EH (cell line): Measurements from ENCODE around the gene TNPO2.
A peak's percentile ranks its signal among the peaks of the same experiment; 100 is the strongest.
"Not testable (repeated sequence)": the region's sequence is repeated elsewhere in the genome, so short reads cannot be mapped to it uniquely, and the experiment has no call there.

Experiments
- DNase-seq: peaks from one replicate; pipeline ENCODE4 v3.0.0-alpha.2; 2015; ENCODE audit warnings: low read depth

The TNPO2 gene

GRCh38 chr19:12705169-12705568, 18.6 kb downstream of the TNPO2 start:
- DNase-seq = no peak

GRCh38 chr19:12703046-12703445, 20.7 kb downstream of the TNPO2 start:
- DNase-seq = peak; percentile 52

- DNase-seq = no peak
These were observed 22.0 kb downstream of the TNPO2 start for GRCh38 chr19:12701596-12702282.

GRCh38 chr19:12698138-12698537, 25.6 kb downstream of the TNPO2 start:
- DNase-seq = no peak

DNA sequence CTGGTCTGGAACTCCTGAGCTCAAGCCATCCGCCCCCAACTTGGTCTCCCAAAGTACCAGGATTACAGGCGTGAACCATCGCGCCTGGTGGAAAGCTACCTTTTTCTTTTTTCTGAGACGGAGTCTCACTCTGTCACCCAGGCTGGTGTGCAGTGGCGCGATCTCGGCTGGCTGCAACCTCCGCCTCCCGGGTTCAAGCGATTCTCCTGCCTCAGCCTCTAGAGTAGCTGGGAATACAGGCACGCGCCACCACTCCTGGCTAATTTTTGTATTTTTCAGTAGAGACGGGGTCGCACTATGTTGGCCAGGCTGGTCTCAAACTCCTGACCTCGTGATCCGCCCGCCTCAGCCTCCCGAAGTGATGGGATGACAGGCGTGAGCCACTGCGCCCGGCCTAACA, 26.3 kb downstream of the TNPO2 start:
- not testable (repeated sequence) for DNase-seq

GRCh38 chr19:12696366-12697335, 27.1 kb downstream of the TNPO2 start, which contains the start of gene FBXW9:
Gene FBXW9, minus strand, starts transcription at chr19:12696631. Its CDS starts 50 bp downstream, at chr19:12696581.
- peak; percentile 94 for DNase-seq

DNA sequence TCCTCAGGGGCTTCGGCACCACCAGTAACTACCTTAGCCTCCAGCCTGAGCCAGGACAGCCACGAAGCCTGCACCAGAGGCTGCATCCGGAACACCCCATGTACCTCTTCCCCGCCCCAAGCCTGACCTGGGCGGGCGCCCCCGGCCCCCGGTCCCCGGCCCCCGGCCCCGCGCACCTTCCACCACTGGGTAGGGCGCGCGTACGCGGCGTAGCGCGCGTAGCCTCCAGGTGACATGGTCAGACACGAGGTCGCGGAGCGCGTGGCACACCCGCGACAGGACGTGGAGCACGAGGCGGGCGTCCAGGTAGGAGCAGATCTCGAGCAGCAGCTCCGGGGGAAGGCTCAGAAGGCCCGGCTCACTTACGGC, 27.8 kb downstream of the TNPO2 start:
- DNase-seq = no peak

- DNase-seq = no peak
These were observed 28.2 kb downstream of the TNPO2 start for GRCh38 chr19:12695514-12695913.

- DNase-seq = no peak
These were observed 28.6 kb downstream of the TNPO2 start for GRCh38 chr19:12695096-12695495.

DNA sequence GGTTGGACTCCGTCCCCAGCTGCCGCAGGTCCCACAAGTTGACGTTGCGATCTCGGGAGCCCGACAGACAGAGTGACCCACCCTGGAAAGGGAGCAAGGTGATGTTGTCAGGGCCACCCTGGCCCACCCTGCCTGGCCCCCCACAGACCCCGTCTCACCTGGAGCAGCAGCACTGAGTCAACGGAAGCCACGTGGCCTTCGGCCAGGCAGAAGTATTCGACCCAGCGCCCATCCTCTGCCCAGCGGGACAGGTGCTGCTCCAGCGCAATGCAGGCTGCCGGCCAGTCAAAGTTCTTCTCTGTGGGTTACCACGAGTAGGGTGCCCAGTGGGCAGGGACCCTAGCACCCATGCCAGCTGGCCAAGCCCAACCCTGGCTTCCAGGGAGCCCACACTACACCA, 29.1 kb downstream of the TNPO2 start:
- DNase-seq = no peak

DNA sequence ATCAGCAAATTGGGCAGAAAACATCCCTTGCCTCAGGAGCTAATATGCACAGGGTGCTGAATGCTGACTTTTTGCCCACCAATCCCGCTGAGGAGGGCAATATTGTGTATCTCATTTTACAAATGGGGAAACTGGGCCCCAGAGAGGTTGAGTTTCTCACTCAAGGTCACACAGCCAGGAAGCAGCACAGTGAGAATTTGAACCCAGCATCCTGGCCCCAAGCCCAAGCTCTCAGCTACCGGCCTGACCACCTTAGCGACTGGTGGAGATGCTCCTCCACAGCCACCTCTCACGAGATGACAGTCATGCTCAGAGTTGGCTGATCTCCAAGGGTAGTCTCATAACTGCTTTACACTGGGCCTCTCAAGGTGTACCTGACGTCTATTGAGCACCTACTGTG, 30.8 kb downstream of the TNPO2 start:
- no peak for DNase-seq

- DNase-seq = no peak
These were observed 34.0 kb downstream of the TNPO2 start for GRCh38 chr19:12689581-12690216.

DNA sequence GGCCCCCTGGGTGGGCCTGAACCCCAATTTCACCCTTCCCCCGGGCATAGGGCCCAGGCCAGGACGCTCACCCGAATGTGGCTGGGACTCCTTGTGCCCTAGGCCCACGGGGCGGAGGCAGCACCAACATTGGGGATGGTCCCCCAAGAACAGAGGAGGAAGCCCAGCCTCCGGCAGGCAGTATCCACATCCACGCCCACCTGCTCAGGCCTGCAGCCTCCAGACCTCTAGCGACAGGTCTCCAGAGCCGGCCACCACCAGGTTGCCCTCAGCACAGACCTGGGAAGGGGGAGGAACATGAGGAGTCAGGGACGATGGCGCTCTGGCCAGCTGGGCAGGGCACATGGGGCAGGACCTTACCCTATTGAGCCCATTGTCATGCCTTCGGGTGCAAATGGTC, 34.7 kb downstream of the TNPO2 start:
- no peak for DNase-seq

DNA sequence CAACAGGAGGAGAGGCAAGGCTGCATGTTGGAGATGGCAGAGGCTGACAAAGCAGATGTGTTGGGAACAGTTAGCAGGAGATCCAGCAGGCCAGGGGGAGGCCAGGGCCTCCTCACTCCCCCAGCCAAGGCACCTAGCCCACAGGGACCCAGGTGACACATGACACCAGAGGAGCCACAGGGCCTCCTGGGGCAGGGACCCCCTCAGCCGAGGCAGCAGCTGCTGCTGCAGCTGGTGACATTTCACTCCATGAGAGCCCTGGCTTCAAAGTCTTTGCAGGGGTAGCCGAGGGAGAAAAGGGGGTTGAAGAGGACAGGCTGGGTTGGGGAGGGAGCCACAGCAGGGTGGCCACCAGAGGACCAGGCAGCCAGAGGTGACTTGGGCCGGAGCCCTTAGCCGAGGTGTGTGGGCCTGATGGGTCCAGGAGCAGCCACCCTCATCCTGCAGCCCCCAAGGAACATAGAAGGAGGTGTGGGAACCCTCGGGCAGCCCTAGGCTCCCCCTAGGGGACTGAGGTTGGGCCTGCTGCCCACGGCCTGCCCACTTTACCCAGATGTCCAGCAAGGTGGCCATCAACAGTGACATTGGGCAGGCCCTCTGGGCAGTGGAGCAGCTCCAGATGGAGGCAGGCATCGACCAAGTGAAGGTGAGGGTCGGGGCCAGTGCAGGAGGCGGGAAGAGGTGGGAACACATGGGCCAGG, 36.1 kb downstream of the TNPO2 start, which contains the start of gene GNG14:
GNG14 (plus strand) TSS at position 503 of the 701 bp plus-strand sequence; CDS start at position 554, 51 bp downstream.
- DNase-seq = no peak

GRCh38 chr19:12685831-12686230, 37.9 kb downstream of the TNPO2 start:
- no peak for DNase-seq

DNA sequence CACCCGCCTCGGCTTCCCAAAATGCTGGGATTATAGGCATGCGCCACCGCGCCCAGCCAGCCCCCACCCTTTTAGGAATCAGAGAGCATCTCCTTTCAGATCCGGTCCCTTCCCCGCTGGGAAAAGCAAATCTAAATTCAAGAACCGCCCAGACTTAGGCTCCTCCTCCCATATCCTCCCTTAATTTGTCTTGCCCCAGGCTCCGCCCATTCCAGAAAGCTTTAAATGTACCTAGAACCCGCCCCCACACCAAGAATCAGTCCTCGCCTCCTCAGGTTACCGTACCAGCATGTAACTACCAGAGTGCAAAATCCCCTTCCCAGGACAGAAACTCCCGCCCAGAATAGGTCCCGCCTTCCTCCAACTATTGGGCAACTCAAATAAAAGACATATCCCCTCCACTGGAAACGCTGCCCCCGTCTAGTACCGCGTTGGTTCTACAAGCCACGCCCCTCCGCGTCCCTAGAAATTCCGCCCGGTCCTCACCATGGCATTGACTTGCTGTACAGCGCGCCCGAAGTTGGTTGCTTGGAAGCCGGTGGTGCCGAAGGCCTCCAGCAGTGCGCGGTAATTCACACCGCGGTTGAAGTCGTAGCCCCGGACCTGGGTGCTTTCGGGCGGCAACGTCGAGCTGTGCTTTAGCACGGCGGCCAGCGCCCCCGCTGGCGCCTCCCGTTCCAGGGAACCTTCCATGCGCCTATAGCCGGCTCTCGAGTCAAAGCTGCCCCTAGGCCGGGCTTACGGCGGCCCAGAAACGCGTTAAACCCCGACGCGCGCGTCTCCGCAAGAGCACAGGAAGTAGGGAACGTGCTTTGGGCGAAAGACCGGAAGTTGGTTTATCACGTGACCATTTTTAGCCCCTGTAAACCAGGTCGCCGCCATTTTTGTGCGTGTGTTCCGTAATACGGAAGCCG, 42.4 kb downstream of the TNPO2 start, which contains the start of gene DHPS:
DHPS (minus strand) TSS at position 807 of the 914 bp plus-strand sequence; CDS start at position 693, 114 bp downstream.
- peak; percentile 98 for DNase-seq

- no peak for DNase-seq
These were observed 43.7 kb downstream of the TNPO2 start for GRCh38 chr19:12680034-12680433.

DNA sequence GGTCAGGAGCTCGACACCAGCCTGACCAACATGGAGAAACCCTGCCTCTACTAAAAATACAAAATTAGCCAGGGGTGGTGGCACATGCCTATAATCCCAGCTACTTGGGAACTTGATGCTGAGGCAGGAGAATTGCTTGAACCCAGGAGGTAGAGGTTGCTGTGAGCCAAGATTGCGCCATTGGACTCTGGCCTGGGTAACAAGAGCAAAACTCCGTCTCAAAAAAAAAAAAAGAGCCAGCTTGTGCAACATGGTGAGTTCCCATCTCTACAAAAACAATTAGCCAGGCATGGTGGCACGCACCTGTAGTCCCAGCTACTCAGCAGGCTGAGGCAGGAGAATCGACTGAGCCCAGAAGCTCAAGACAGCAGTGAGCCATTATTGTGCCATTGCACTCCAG, 45.7 kb downstream of the TNPO2 start:
- DNase-seq = not testable (repeated sequence)

- no peak for DNase-seq
These were observed 46.8 kb downstream of the TNPO2 start for GRCh38 chr19:12676928-12677327.

DNA sequence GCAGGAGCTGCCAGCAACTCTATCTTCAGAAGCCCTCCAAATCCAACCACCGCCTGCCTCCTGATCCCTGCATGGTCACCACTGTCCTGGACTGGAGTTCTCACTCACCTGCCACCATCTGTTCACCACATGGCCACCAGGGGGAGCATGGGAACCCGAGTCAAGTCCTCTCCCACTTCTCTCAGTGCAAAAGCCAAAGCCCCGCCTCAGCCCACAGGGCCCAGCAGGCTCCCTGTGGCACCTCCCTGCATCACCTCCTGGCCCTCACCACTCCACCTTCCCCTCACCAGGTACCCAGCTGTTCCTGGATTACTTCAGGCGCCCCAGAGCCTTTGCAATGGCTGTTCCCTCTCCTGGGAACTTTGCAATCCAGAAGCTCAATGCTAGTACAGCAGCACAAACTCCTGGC, 47.3 kb downstream of the TNPO2 start:
- peak; percentile 76 for DNase-seq

- no peak for DNase-seq
These were observed 47.8 kb downstream of the TNPO2 start for GRCh38 chr19:12675940-12676339.
